ENCODE results near the gene UROS.

UROS gene

GRCh38 chr10:125769175-125769574 lies 53.9 kb downstream of the UROS start:
- no peak overlapping the region for H3K9ac ChIP-seq (ENCODE audit: low read depth, low read length)
- no peak overlapping the region for H3K4me2 ChIP-seq (ENCODE audit: insufficient read depth, low read length)
- peaks cover 22% of the 10 kb centered on the region for H3K36me3 ChIP-seq (ENCODE audit: insufficient read depth, low read length)
- no peak overlapping the region for H3K4me3 ChIP-seq (ENCODE audit: low read depth in 1 of 2, low read length in 2 of 2)
- no peaks in the 10 kb centered on the region for H3K4me1 ChIP-seq (ENCODE audit: insufficient read depth, low read length)
- H2AFZ ChIP-seq (ENCODE audit: low read depth, low read length) = no peak overlapping the region
- no peaks in the 10 kb centered on the region for H3K27me3 ChIP-seq (ENCODE audit: insufficient read depth, low read length, poor library complexity)
- ATAC-seq (ENCODE audit: insufficient read depth, low read depth) = no peak
- no peak for DNase-seq
- no peaks in the 10 kb centered on the region for H4K20me1 ChIP-seq (ENCODE audit: insufficient read depth, low read length)
- no peaks in the 10 kb centered on the region for H3K9me3 ChIP-seq (ENCODE audit: insufficient read depth, low read length, severe bottlenecking)
- no peaks in the 10 kb centered on the region for H3K79me2 ChIP-seq (ENCODE audit: insufficient read depth, low read length)
- H3K27ac ChIP-seq (ENCODE audit: low read length) = no peak overlapping the region
- no peak for TF ChIP-seq EZH2 (IDR thresholded peaks at IDR 0.05; ENCODE audit: borderline replicate concordance, low read depth, low read length, severe bottlenecking)
- TF ChIP-seq CTCF (IDR thresholded peaks at IDR 0.05; ENCODE audit: borderline replicate concordance, extremely low read depth, low read length, poor library complexity, severe bottlenecking) = no peak

- TF ChIP-seq CTCF (IDR thresholded peaks at IDR 0.05; ENCODE audit: borderline replicate concordance, extremely low read depth, low read length, poor library complexity, severe bottlenecking) = no peak
- no peak for TF ChIP-seq EZH2 (IDR thresholded peaks at IDR 0.05; ENCODE audit: borderline replicate concordance, low read depth, low read length, severe bottlenecking)
- Histone ChIP-seq H3K79me2 (ENCODE audit: insufficient read depth, low read length) (no peaks in the 10 kb centered on the region), H3K27me3 (ENCODE audit: insufficient read depth, low read length, poor library complexity) (no peaks in the 10 kb centered on the region), H3K36me3 (ENCODE audit: insufficient read depth, low read length) (peaks cover 29% of the 10 kb centered on the region), H3K9ac (ENCODE audit: low read depth, low read length) (no peak overlapping the region), H4K20me1 (ENCODE audit: insufficient read depth, low read length) (no peaks in the 10 kb centered on the region), H2AFZ (ENCODE audit: low read depth, low read length) (no peak overlapping the region), H3K4me3 (ENCODE audit: low read depth in 1 of 2, low read length in 2 of 2) (no peak overlapping the region), H3K9me3 (ENCODE audit: insufficient read depth, low read length, severe bottlenecking) (no peaks in the 10 kb centered on the region), H3K27ac (ENCODE audit: low read length) (no peak overlapping the region), H3K4me1 (ENCODE audit: insufficient read depth, low read length) (no peaks in the 10 kb centered on the region), H3K4me2 (ENCODE audit: insufficient read depth, low read length) (no peak overlapping the region)
- no peak for DNase-seq
- no peak for ATAC-seq (ENCODE audit: insufficient read depth, low read depth)
Measured at GRCh38 chr10:125768219-125768855, 54.7 kb downstream of the UROS start.

DNA sequence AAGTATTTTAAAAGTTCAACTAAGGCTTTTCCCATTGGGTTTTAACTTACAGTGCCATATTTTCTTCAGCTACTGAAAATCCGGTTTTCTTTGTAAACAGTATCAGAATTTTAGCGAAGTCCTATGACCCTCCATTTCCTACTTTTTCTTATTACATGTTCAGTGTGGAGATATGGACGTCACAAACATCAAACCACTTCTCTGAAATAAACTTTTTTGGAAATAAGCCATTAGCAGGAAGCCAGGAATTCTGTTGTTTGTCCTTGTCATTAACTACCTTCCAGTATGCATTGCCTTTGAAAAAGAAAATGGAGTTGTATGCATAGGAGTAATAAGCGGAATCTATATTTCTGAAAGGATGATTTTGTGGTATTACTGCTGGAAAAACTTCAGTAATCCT lies 56.5 kb downstream of the UROS start:
- Histone ChIP-seq H3K9ac (ENCODE audit: low read depth, low read length) (no peak overlapping the region), H3K9me3 (ENCODE audit: insufficient read depth, low read length, severe bottlenecking) (no peaks in the 10 kb centered on the region), H3K4me2 (ENCODE audit: insufficient read depth, low read length) (no peak overlapping the region), H4K20me1 (ENCODE audit: insufficient read depth, low read length) (no peaks in the 10 kb centered on the region), H3K36me3 (ENCODE audit: insufficient read depth, low read length) (peaks cover 48% of the 10 kb centered on the region), H3K4me1 (ENCODE audit: insufficient read depth, low read length) (no peaks in the 10 kb centered on the region), H3K4me3 (ENCODE audit: low read depth in 1 of 2, low read length in 2 of 2) (no peak overlapping the region), H3K27me3 (ENCODE audit: insufficient read depth, low read length, poor library complexity) (no peaks in the 10 kb centered on the region), H2AFZ (ENCODE audit: low read depth, low read length) (no peak overlapping the region), H3K27ac (ENCODE audit: low read length) (no peak overlapping the region), H3K79me2 (ENCODE audit: insufficient read depth, low read length) (no peaks in the 10 kb centered on the region)
- no peak for ATAC-seq (ENCODE audit: insufficient read depth, low read depth)
- TF ChIP-seq CTCF (IDR thresholded peaks at IDR 0.05; ENCODE audit: borderline replicate concordance, extremely low read depth, low read length, poor library complexity, severe bottlenecking) = no peak
- no peak for TF ChIP-seq EZH2 (IDR thresholded peaks at IDR 0.05; ENCODE audit: borderline replicate concordance, low read depth, low read length, severe bottlenecking)
- DNase-seq = no peak
